GM12873 (cell line): ENCODE measurements around the gene UNC13D.

ENCODE experiments used
- CTCF ChIP-seq: IDR thresholded peaks from 2 replicates; pipeline ENCODE4 v1.5.1; 2012; ENCODE audit warnings: low read depth, mild to moderate bottlenecking, moderate library complexity, low read length, control low read depth; ENCODE audit not compliant: insufficient read depth; ENCODE audit errors: missing control alignments

Gene UNC13D

DNA sequence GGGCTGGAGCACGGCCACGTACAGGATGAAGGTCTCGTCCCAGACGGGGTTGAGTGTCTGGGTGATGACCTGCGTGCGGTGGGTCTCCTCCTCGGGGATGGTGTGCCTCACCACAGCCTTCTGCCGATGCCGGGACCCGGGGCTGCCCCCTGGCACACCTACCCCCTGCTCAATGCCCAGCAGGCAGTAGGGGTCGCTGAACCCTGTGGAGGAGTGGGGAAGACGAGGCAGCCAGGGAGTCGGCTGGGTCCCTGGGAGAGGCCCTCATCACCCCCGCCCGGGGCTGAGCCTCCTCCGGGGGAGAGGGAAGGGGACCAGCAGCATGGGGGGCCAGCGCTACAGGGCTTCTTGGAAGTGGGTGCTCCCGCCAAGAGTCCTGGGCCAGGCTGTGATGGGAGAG is 1.8 kb downstream of the UNC13D start:
- TF ChIP-seq CTCF, result no peak

DNA sequence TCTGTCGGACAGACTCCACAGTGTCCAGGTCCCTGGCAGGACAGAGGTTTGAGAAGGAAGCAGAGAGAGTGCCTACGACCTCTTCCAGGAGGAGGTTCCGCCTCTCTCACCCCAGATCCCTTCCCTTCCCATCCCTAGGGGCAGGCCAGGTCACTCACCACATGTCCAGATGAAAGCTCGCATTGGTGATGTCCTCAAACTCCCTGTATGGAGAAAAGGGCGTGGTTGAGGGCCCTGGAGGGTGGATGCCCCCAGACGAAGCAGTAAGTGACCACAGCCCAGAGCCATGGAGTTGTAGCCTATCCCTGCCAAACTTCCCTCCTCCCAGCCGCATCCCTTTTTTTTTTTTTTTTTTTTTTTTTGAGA is 3.4 kb downstream of the UNC13D start:
- TF ChIP-seq CTCF, result no peak

- no peak for TF ChIP-seq CTCF
These were observed 4.0 kb downstream of the UNC13D start for GRCh38 chr17:75839942-75840798.

- TF ChIP-seq CTCF, result no peak
These were observed 5.8 kb downstream of the UNC13D start for GRCh38 chr17:75838410-75838809.

DNA sequence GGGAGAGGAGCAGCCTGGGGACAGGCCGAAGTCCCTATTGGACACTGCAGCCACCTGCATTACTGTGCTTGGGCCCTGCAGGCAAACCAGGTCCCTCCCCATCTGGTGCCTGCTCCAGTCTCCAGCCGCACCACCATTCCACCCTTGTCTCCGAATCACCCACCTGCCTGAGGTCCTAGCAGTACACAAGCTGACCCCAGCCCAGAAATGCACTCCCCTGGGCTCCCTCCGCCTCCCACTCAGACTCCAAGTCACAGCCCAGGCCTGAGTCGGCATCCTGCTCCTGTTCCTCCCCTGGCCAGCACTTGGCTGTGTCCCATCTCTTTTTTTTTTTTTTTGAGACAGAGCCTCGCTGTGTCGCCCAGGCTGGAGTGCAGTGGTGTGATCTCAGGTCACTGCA is 6.3 kb downstream of the UNC13D start:
- TF ChIP-seq CTCF, result no peak

DNA sequence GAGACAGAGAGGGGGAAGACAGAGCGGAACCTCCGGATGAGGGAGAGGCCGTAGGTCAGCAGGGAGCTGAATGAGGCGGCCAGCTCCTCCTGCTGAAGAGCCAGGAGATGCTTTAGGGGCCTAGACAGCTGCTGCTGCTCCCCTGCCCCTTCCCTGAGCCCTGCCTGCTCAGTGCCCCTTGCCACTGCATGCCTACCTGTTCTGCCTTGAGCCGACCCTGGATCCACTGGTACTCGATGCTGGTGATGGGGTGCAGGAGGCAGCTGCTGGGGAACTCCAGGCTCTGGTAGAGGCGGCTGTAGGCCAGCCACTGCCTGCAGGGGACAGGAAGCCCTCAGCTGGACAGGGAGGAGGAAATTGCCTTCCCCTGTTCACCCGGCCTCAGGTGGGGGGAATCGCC is 7.6 kb downstream of the UNC13D start:
- TF ChIP-seq CTCF, result no peak

DNA sequence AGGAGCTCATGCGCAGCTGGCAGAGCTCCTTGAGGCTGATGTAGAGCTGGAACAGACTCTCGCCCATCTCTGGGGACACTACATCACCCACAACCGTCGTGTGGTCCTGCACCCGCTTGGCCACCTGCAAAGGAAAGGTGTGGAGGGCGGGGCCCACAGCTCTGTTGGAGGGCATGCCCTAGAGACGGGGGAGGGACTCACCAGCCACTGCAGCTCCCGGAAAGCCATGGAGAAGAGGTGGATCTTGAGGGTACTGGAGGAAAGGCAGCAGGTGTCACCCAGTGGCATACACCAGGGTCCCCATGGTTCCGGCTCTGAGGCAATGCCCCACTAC is 8.6 kb downstream of the UNC13D start:
- TF ChIP-seq CTCF, result no peak
